GM21367 (cell line): ENCODE data around the gene ZNF175.

Source experiments
- ATAC-seq: cut with Tn5 transposase; IDR thresholded peaks from one replicate; pipeline ENCODE4 v1.9.1; 2021; ENCODE audit not compliant: unreplicated experiment

Gene ZNF175

GRCh38 chr19:51587264-51588191, 16.4 kb downstream of the ZNF175 start:
- no peak for ATAC-seq

- no peak for ATAC-seq
These were observed 18.4 kb downstream of the ZNF175 start for GRCh38 chr19:51589511-51589910.

GRCh38 chr19:51590441-51590840, 19.4 kb downstream of the ZNF175 start:
- ATAC-seq = no peak

GRCh38 chr19:51592521-51592920, 21.4 kb downstream of the ZNF175 start:
- no peak for ATAC-seq

- ATAC-seq = no peak
These were observed 22.2 kb downstream of the ZNF175 start for GRCh38 chr19:51593138-51593890.

GRCh38 chr19:51593969-51594773, 23.1 kb downstream of the ZNF175 start:
- ATAC-seq = peak; percentile 91

- no peak for ATAC-seq
These were observed 23.7 kb downstream of the ZNF175 start for GRCh38 chr19:51594774-51595109.

- no peak for ATAC-seq
These were observed 24.4 kb downstream of the ZNF175 start for GRCh38 chr19:51595190-51596175.

GRCh38 chr19:51598159-51598915, 27.3 kb downstream of the ZNF175 start:
- ATAC-seq = no peak

- no peak for ATAC-seq
These were observed 28.0 kb downstream of the ZNF175 start for GRCh38 chr19:51599084-51599483.

- no peak for ATAC-seq
These were observed 30.0 kb downstream of the ZNF175 start for GRCh38 chr19:51600940-51601580.

GRCh38 chr19:51602189-51602854, 31.2 kb downstream of the ZNF175 start:
- ATAC-seq = no peak

GRCh38 chr19:51607077-51607476, 36.0 kb downstream of the ZNF175 start:
- ATAC-seq = peak; percentile 67

- ATAC-seq = no peak
These were observed 37.0 kb downstream of the ZNF175 start for GRCh38 chr19:51607920-51608562.

GRCh38 chr19:51610576-51610975, 39.5 kb downstream of the ZNF175 start:
- no peak for ATAC-seq

GRCh38 chr19:51614789-51615188, 43.7 kb downstream of the ZNF175 start:
- no peak for ATAC-seq

GRCh38 chr19:51615991-51616390, 44.9 kb downstream of the ZNF175 start:
- no peak for ATAC-seq

- ATAC-seq = no peak
These were observed 50.1 kb downstream of the ZNF175 start for GRCh38 chr19:51621178-51621577.
